PC-9 (cell line): Measurements from ENCODE around the gene RAB10.

Experiments used
- EZH2 ChIP-seq: fragments of 200-600 bp; sonication (generic); IDR thresholded peaks from 2 replicates; pipeline ENCODE4 v1.8.0; 2017; ENCODE audit warnings: antibody characterized with exemption, low read depth
- TF ChIP-seq, protein P1 (sequence below): fragments of 200-600 bp; sonication (generic); conservative IDR thresholded peaks from 2 replicates; pipeline ENCODE4 v1.6.1; 2017; ENCODE audit warnings: mixed run types, antibody characterized with exemption, mild to moderate bottlenecking, moderate library complexity

DNA sequence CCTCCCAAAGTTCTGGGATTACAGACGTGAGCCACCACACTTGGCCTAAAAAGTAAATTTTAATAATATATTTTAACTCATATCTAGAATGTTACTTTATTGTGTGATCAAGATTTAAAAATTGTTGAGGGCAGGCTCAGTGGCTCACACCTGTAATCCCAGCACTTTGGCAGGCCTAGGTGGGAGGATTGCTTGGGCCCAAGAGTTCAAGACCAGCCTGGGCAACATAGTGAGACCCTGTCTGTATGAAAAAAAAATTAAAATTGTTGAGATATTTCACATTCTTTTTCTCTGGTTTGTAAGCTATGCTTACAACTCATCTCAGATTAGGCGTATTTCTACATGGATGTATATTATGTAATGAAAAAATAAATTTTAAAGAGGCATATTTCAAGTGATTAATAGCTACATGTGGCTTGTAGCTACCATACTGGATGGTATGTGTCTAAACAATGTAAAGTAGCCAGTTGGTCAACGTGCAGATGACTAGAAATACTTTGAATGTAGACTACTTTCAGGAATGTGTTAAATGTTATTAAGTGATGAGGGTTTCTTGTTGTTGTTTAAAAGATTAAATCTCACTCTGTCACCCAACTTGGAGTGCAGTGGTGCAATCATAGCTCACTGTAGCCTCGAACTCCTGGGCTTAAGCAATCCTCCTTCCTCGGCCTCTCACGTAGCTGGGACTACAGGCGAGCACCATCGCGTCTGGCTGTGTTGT is 5.9 kb downstream of the RAB10 start:
- TF ChIP-seq, protein P1, sequence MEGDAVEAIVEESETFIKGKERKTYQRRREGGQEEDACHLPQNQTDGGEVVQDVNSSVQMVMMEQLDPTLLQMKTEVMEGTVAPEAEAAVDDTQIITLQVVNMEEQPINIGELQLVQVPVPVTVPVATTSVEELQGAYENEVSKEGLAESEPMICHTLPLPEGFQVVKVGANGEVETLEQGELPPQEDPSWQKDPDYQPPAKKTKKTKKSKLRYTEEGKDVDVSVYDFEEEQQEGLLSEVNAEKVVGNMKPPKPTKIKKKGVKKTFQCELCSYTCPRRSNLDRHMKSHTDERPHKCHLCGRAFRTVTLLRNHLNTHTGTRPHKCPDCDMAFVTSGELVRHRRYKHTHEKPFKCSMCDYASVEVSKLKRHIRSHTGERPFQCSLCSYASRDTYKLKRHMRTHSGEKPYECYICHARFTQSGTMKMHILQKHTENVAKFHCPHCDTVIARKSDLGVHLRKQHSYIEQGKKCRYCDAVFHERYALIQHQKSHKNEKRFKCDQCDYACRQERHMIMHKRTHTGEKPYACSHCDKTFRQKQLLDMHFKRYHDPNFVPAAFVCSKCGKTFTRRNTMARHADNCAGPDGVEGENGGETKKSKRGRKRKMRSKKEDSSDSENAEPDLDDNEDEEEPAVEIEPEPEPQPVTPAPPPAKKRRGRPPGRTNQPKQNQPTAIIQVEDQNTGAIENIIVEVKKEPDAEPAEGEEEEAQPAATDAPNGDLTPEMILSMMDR: no peak
- no peak for TF ChIP-seq EZH2
